GM19043 (cell line): ENCODE results near the gene RBKS.
"Not testable (repeated sequence)": the region's sequence is repeated elsewhere in the genome, so short reads cannot be mapped to it uniquely, and the experiment has no call there.

Experiments used
- ATAC-seq: cut with Tn5 transposase; IDR thresholded peaks from one replicate; pipeline ENCODE4 v1.9.1; 2021; ENCODE audit warnings: low read depth; ENCODE audit not compliant: unreplicated experiment

Gene RBKS

DNA sequence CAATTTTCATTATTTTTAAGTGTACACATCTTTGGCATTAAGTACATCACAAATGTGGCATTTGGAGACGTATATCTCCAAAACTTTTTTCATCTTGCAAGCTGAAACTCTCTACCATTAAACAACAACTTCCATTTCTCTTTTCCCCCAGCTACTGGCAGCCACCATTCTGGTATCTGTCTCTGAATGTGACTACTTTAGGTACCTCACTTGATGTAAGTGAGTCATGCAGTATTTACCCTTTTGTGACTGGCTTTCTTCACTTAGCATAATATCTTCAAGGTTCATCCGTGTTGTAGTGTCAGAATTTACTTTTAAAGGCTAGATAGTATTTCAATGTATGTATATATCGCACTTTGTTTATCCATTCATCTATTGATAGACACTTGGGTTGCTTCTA, 17.4 kb upstream of the RBKS start:
- ATAC-seq = no peak

DNA sequence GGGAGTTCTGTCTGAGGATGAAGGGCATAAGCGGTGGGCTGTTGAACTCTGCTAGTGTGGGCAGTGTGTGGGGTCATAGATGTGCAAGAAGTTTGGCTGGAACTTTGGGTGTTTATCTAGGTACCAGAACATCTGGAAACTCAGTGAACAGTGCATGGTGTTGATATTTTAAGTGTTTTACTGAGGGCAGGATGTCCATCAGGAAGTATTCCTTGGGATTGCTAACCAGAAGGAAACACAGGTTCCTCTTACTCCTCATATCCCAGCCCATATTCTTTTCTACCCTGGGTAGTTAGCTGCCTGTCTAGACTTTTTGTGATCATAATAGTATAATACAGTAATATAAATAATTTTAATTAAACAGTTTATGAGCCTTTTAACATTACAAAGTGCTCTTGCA, 15.9 kb upstream of the RBKS start:
- ATAC-seq = no peak

DNA sequence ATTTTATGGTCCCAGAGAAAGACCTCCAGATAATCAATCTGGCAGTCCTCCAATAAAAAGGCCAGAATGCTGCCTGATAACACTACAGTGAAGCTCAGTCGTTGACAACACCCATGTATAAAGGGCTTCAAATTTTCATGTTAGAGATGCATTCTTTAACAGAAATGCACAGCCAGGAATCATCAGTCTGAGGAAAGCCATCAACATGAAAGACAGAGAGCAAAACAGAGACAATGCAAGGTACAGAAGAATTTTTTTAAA, 14.1 kb upstream of the RBKS start:
- ATAC-seq = no peak

DNA sequence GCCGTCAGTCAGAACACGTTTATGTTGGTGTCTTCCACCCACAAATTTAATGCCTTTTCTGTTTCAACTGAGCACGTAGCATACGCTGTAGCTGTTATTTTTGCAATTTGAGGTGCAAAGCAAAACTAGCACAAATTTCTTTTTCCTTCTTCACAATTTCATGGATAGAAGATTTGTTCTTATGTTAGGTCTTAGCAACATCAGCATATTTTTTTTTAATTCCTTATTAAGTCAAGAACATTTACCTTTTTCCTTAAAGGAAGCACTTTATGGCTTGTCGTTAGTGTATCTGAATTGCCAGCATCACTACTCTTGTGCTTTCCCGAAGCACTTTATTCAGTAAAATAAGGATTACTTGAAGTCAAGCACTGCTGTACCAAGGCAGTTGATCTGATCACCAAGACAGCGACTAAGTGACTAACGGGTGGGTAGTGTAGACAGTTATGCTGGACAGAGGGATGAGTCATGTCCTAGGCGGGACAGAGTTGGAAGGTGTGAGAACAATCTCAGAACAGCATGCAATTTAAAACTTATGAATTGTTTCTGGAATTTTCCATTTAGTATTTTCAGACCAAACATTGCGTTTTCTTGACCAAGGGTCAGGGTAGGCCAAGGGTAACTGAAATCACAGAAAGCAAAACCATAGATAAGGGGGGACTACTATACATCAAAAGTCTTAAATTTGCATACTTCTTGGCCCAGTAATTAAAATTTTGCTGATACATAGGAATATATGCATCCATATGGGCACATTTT, 13.6 kb upstream of the RBKS start:
- ATAC-seq = no peak

DNA sequence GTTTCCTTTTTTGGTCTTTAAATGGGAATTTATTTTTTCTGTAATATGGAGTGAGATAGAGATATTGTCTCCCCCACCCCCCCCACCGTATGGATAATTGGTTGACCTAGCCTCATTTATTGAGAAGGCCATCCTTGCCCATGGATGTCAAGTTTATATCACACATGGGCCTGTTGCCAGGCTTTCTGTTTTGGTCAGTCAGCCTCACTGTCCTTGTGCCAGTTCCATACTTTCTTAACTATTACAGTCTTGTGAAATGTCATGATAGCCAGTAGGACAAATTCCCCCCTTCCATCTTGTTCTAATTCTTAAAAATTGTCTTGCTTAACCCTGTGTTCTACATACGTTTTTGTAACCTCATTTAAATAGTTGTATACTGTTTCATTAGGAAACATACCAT, 12.8 kb upstream of the RBKS start:
- ATAC-seq = no peak

DNA sequence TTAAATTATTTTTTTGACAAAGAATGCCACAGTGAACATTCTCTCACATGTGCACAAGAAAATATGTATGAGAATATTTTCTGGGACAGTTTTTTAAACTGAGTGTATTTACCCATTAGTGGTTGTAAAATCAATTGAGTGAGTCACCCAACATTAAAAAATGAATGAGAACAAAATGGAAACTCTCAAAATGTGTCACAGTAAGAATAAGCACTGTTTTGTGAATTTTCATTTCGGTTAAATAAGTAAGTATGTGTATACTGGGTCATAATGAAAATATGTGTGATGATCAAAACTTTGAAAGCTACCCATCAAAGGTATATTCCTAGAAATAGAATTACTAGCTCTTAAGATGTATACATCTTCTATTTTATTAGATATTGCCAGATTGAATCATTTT, 11.9 kb upstream of the RBKS start:
- ATAC-seq = no peak

DNA sequence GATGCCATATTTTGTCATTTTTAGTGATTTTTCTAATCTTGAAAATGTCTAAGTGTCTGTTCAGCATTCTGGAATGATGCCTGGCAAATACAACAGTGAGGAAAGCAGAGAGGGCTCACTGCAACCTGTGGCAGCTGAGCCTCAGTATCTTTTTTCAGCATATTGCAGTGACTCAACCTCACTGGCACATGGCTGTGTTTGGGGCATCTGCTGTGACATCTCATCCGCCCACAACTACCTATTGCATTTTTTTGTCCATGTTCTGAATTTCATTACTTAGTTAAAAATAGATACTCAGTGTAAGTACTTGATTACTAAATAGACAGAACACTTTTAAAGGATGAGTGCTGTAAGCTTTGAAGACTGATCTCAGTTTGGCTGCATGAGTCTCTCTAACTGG, 11.0 kb upstream of the RBKS start:
- no peak for ATAC-seq

DNA sequence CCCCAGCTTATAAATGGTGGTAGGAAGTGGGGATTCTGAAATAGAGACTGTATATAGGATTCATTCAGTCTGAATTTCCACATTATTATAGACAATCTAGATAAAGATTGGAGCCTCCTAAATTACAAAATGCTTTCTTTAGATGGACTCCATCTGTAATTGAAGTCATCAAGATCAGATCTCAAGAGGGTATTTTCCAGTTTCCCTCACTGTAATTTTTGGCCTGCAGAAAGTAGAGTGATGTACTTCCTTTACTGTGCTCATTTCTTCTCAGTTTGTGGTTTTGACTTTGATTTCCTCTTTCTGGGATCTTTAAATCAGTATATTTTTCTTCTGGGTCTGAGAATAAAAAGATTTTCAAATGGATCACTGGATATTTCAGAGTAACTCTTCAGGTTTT, 7.5 kb upstream of the RBKS start:
- no peak for ATAC-seq

DNA sequence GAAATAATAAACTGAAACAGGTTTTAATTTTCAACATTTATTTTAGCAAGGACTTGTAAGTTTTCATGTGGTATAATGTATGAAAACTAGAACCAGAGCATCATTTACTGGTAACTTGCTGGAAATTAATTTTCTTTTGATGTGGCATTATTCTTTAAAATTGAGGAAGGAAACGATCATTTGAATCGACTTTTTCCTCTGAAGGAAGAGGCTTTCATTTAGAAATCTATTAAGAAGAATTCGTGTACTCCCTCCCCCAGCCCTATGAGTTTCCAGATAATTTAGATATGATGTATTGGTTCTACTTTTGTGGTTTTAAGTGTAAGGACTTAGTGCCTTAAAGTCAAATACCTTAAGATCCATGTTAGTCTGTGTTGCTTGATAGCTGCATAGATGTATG, 2.8 kb upstream of the RBKS start:
- no peak for ATAC-seq

DNA sequence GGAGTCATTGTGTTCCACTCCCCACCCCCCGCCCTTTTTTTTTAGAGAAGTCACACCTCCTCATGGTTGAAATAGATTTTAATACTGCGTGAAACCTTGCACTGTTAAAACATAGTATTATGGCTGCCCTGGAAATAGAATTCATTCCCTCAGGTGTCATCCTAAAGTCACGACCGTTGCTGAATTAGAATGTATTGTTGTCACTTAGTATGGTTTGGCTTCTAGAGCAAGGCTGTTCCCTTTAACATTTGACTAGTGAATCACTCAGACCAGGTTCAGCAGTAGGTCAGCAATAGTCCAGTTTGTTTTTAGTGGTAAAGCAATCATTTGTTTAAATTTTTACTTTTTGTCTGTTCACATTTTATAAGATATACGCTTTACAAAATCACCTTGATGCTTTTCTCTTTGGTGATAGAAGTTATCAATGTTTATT, 1.5 kb upstream of the RBKS start:
- ATAC-seq = no peak

DNA sequence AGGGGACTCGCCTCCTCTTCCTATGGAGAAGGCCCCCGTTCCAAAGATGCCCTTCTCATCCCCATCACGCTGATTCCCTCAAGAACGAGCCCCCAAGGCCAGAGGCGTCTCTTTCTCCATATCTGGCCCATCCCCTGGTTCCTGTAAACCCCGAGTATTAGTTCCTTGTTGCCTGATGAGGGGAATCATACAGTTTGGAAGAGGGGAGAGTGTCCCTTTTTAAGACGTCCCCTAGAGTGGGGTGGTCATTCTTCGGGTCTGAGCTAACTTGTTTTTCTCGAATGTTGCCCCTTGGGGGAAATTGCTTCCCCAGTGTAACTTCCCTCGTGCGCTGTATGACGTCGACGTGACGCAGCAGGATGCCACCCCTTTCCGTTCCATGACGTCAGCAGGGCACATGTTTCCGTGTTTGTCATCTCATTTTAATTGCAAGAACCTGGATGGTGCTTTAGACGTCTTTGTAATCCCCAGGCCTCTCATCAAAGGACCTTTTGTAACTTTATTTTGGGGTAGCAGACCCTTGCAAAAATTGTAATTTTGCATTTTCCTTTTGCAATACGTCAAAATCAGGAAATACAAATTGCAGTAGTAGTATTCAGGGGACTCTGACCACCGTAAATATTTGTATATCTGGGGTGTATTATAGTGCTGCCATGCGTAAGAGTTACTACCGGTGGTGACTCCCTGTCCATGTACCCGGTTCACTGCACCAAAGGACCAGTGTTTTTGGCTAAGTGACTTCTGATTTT, 911 bp upstream of the RBKS start:
- no peak for ATAC-seq

DNA sequence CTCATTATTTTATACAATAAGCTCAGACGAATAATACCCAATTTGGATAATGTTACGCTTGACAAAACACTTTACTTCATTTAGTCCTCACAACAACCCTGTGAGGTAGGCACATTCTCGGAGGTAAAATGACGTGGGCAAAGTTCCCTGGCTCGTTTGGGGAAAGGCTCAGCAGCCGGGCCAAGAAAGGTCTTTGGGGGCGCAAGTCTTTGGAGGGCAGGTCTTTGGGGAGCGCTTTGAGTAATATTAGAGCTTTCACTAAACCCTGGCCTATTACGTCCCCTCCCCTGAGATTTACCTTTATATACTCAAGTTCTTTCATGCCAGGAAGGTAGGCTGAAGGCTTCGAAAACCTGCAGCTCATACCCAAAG, 427 bp downstream of the RBKS start:
- no peak for ATAC-seq

DNA sequence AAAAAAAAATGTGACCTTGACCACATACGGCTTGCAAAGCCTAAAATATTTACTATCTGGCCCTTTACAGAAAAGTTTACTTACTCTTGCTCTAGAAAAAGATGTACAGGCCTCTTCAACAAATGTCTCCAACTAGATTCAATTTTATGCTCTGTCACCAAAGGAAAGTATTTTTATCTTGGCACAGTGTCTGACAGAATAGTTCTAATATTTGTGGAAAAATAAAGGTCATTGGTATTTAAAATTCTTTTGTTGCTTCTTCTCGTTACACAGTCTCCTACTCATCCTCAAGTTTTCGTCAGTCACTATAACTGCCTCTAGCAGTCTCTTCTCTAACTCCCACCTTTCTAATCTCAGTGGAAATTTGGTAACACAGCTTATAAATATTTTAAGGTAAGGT, 1.4 kb downstream of the RBKS start:
- no peak for ATAC-seq

DNA sequence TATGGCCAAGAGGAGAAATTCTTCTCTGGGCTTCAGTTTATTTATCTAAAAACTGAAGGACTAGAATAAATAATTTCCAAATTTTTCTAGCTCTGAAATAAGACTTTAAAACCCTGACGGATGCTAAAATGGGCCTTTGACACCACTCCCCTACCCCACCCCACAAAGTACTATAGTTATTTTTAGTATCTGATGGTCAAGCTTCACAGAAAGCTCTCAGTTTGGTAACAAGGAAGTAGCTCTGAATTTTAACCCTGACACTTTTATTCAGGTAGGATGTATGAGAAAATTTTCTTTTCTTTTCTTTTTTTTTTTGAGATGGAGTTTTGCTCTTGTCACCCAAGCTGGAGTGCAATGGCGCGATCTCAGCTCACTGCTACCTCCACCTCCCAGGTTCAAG, 2.4 kb downstream of the RBKS start:
- ATAC-seq = no peak

DNA sequence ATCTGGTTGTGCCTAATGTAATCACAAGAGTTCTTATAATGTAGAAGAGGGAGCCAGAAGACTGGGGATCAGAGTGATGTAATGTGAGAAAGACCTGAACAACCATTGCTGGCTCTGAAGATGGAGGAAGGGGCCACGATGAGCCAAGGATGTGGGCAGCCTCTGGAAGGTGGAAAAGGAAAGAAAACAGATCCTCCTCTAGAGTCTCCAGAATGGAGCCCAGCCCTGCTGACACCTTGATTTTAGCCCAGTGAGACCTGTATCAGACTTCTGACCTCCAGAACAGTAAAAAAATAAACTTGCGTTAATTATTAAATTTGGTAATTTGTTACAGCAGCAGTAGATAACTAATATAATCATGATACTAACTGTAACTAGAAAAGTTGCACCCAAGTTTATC, 3.1 kb downstream of the RBKS start:
- no peak for ATAC-seq

DNA sequence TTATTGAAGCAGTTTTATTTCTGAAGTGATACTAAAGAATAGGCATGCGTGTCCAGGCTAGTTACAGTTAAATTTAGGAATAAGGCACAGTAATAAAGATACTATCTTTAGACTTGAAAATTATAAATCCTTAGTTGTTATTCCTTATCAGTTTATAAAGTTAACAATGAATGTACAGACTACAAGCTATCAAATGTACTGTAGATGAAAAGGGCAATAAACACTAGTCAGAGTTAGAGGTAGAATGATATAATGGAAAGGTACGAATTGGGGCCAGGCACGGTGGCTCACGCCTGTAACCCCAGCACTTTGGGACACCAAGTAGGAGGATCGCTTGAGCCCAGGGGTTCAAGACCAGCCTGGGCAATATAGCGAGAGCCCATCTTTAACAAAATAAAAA, 3.9 kb downstream of the RBKS start:
- no peak for ATAC-seq

DNA sequence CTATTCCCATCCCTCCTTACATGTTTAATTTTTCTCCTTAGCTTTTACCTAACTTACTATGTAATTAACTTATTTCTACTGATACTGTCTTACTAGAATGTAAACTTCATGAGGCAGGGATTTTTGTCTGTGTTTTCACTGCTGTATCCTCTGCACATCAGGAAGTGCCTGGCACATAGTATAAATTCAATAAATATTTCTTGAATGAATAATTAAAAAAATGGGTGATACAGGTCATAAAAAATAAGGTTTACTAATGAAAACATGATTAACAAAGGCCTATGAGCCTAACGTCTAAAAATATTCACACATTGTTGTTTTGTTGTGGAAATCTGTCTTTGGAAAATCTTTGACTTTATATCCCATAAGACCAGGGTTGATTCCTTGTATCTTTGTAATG, 4.5 kb downstream of the RBKS start:
- no peak for ATAC-seq

DNA sequence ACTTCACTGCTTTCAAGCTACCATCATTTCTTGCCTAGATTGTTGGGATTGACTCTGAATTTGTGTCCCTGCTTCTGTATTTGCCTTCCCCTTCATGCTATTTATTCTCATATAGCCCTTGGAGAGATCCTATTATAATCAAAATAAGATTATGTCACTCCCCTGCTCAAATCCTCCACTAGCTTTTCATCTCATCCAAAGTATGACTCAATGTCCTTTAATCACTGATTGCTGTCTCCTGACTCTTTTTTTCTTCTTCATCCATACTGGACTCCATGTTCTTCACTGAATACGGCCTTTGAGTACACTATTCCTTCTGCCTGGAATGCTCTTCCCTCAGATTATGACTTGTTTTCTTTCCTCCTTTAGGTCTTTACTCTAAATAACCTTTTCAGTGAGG, 5.0 kb downstream of the RBKS start:
- ATAC-seq = no peak

DNA sequence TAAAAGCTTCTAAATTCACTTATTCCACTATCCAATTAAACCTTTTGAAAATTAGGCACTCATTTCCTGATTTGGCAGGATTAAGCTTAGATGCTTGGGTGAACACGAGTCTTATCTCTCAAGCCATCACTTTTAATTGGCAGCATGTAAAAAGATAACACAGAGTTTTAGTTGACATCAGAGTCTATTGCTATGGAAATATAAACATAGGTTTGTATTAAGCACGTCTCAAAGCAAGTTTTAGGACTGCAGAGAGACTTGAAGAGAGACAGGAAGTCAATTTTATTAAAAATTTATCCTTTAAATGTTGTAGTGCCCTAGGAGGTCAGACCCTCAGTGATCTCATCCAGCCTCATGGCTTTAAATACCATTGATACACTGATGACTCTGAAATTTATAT, 5.6 kb downstream of the RBKS start:
- ATAC-seq = no peak

DNA sequence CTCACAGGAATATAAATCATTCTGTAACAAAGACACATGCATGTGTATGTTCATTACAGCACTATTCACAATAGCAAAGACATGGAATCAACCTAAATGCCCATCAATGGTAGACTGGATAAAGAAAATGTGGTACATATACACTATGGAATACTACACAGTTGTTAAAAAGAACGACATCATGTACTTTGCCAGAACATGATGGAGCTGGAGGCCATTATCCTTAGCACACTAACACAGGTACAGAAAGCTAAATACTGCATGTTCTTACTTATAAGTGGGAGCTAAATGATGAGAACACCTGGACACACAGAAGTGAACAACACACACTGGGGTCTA, 7.6 kb downstream of the RBKS start:
- not testable (repeated sequence) for ATAC-seq

DNA sequence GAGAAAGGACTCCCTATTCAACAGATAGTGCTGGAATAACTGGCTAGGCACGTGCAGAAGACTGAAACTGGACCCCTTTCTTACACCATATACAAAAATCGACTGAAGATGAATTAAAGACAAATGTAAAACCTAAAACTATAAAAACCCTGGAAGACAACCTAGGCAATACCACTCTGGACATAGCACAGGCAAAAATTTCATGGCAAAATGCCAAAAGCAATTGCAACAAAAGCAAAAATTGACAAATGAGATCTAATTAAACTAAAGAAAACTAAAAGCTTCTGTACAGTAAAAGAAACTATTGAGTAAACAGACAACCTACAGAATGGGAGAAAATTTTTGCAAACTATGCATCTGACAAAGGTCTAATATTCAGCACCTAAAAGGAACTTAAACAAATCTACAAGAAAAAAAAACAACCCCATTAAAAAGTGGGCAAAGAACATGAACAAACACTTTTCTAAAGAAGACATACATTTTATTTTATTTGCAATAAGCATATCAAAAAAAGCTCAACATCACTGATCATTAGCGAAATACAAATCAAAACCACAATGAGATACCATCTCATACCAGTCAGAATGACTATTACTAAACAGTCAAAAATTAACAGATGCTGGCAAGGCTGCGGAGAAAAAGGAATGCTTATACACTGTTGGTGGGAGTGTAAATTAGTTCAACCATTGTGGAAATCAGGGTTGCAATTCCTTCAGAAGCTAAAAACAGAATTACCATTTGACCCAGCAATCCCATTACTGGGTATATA, 8.2 kb downstream of the RBKS start:
- ATAC-seq = not testable (repeated sequence)

DNA sequence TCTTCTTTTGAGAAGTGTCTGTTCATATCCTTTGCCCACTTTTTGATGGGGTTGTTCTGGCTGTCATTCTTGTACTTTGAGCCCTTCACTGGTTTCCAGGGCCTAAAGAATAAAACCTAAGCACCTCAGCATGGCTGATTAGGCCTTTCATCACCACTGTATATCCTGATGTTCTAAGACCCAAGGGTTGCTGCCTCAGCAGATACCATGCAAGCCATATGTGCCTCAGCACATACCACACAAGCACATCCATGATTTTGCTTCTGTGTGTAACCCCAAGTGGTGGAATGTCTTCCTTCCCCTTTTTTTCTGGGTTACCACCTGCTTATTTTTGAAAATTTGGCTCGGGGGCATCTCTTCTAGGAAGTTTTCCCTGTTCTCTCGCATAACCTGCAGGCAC, 11.4 kb downstream of the RBKS start:
- no peak for ATAC-seq
